ENCODE data around the gene LRP1B. TPM values are rescaled to one million over a fixed set of nuclear protein-coding genes. Genes with fewer than 3 reads are reported as not detected.

Gene LRP1B
- total RNA-seq, 6 experiments from 2014 or later: 0.06 to 1.7 (median 0.15) TPM; not detected in 1

DNA sequence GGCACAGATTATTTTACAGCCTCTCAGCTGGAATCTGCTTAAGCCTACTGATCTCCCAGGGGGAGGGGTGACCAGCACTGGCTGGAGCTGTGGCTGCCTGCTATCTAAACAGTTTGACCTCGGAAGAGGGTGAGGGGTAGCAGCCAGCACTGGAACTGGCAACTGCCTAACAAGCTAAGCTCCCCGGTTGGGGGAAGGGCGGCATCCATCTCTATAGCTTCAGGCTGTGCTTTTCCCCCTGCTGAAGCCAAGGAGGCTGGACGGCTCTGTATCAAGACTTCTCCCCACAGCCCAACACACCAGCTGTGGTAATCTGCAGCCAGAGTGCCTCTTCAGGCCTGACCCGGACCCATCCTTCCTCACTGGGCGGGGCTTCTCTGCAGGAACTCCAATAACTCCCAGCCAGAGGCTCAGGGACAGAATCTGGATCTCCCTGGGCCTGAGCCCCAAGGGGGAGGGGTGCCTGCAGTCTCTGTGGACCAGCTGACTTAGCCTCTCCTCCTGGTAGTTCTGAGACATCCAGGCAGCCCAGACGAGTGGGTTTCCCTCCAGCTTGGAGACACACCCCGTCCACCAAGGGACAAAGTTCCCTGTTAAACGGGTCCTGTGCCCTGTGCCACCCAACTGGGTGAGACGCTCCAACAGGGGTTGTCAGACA lies 560.2 kb downstream of the LRP1B start:
- Histone ChIP-seq H3K9me3 (no peaks in the 10 kb centered on the region), H3K27ac (no peak overlapping the region), H3K27me3 (no peaks in the 10 kb centered on the region), H3K36me3 (no peaks in the 10 kb centered on the region), H3K4me3 (no peak overlapping the region), H3K4me1 (no peaks in the 10 kb centered on the region)
- intact Hi-C loops (cut with DNase I): no loop called here
- peak in 1 of 3 donors; percentile 43 for DNase-seq
- TF ChIP-seq, protein P1, sequence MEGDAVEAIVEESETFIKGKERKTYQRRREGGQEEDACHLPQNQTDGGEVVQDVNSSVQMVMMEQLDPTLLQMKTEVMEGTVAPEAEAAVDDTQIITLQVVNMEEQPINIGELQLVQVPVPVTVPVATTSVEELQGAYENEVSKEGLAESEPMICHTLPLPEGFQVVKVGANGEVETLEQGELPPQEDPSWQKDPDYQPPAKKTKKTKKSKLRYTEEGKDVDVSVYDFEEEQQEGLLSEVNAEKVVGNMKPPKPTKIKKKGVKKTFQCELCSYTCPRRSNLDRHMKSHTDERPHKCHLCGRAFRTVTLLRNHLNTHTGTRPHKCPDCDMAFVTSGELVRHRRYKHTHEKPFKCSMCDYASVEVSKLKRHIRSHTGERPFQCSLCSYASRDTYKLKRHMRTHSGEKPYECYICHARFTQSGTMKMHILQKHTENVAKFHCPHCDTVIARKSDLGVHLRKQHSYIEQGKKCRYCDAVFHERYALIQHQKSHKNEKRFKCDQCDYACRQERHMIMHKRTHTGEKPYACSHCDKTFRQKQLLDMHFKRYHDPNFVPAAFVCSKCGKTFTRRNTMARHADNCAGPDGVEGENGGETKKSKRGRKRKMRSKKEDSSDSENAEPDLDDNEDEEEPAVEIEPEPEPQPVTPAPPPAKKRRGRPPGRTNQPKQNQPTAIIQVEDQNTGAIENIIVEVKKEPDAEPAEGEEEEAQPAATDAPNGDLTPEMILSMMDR (IDR thresholded peaks at IDR 0.05): no peak
- no peak for TF ChIP-seq POLR2A (IDR thresholded peaks at IDR 0.05)
- no peak for ATAC-seq
- 47% methylated on average over 2 of the region's 10 CpGs for WGBS (ENCODE audit: insufficient coverage, low coverage, low lambda C conversion rate, missing lambda C conversion rate)

DNA sequence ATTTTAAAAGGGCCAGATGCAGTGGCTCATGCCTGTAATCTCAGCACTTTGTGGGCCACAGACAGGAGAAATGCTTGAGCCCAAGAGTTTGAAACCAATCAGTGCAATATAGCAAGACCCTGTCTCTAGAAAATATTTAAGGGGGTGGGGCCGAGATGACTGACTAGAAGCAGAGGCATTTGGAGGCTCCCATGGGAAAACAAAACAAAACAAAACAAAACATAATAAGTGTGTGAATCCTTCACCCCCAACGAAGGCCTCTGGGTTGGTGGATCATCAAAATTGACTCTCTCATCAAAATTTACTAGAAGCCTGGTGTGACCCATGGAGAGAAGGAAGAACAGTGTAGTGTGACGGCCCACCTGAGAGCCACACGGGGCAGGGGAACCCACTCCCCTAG lies 560.9 kb downstream of the LRP1B start:
- WGBS (ENCODE audit: insufficient coverage, low coverage, low lambda C conversion rate, missing lambda C conversion rate): 56% methylated on average over 4 of the region's 4 CpGs
- H3K4me1 ChIP-seq: no peaks in the 10 kb centered on the region
- no peaks in the 10 kb centered on the region for H3K36me3 ChIP-seq
- no peak for TF ChIP-seq POLR2A (IDR thresholded peaks at IDR 0.05)
- TF ChIP-seq, protein P1 (IDR thresholded peaks at IDR 0.05): no peak
- H3K27ac ChIP-seq: no peak overlapping the region
- no peaks in the 10 kb centered on the region for H3K9me3 ChIP-seq
- intact Hi-C loops (cut with DNase I): no loop called here
- H3K4me3 ChIP-seq: no peak overlapping the region
- no peaks in the 10 kb centered on the region for H3K27me3 ChIP-seq
- ATAC-seq (no peak), DNase-seq (no peak)

DNA sequence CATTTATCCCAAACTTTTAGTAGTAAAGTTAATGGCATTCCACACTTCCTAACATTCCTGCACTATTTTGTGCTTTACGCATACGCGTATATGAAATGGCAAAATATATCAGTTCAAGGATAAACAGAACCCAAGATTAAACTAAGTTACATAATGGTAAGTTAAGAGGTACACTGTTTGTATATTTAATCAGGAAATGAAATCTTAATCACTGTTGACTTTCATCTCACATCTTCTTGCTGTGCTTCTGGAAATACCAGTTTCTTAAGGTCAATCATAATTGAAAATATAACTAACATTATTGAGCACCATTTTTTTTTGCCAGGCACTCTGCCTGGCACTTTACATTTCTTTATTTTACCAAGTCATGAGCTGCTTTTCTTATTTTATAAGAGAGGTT lies 565.2 kb downstream of the LRP1B start:
- H3K36me3 ChIP-seq: no peaks in the 10 kb centered on the region
- WGBS (ENCODE audit: insufficient coverage, low coverage, low lambda C conversion rate, missing lambda C conversion rate): 98% methylated on average over 3 of the region's 3 CpGs
- DNase-seq: no peak
- no peaks in the 10 kb centered on the region for H3K9me3 ChIP-seq
- H3K4me1 ChIP-seq: no peaks in the 10 kb centered on the region
- intact Hi-C loops (cut with DNase I): no loop called here
- TF ChIP-seq, protein P1 (IDR thresholded peaks at IDR 0.05): no peak
- no peak for TF ChIP-seq POLR2A (IDR thresholded peaks at IDR 0.05)
- H3K4me3 ChIP-seq: no peak overlapping the region
- H3K27me3 ChIP-seq: no peaks in the 10 kb centered on the region
- no peak overlapping the region for H3K27ac ChIP-seq
- no peak for ATAC-seq

DNA sequence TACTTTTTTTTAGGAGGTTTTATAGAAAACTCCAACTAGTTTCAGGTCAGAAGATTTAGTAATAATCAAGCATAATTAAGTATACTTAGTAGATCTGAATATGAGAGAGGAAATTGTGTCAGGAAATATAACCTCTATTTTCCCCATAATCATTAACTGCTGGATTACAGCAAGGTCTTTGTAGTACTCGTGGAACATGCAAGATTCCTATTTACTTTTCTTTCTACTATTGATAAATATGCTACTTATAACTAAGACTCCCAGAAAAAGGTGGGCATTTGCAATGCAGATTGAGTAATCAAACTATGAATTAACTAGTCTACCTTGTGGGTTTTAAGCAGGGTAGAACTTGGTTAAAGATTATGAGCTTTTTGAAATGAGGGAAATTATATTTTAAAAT lies 570.1 kb downstream of the LRP1B start:
- WGBS (ENCODE audit: insufficient coverage, low coverage, low lambda C conversion rate, missing lambda C conversion rate): 29% methylated on average over 1 of the region's 1 CpG
- Histone ChIP-seq H3K27me3 (no peaks in the 10 kb centered on the region), H3K4me1 (no peaks in the 10 kb centered on the region), H3K27ac (no peak overlapping the region), H3K9me3 (no peaks in the 10 kb centered on the region), H3K4me3 (no peak overlapping the region), H3K36me3 (no peaks in the 10 kb centered on the region)
- intact Hi-C loops (cut with DNase I): no loop called here
- ATAC-seq (peak in 3 of 4 donors; percentile 52 to 73 (median 53)), DNase-seq (no peak)
- no peak for TF ChIP-seq POLR2A (IDR thresholded peaks at IDR 0.05)
- TF ChIP-seq, protein P1 (IDR thresholded peaks at IDR 0.05): no peak

Data from right lobe of liver (tissue), 6 donors.